HepG2 (cell line): ENCODE data around the gene USP7. TPM values are rescaled to one million over a fixed set of nuclear protein-coding genes. Genes with fewer than 3 reads are reported as not detected.

ENCODE experiments used
- HOXA9 ChIP-seq: sonication (generic); formaldehyde crosslinking; IDR thresholded peaks from 2 replicates; pipeline ENCODE4 v1.8.1; 2022; ENCODE audit warnings: missing genetic modification reagents, mild to moderate bottlenecking, moderate library complexity, borderline replicate concordance
- MATR3 ChIP-seq: sonication (generic); formaldehyde crosslinking; IDR thresholded peaks from 2 replicates; pipeline ENCODE4 v1.4.0; 2020; ENCODE audit warnings: missing genetic modification reagents
- NR2F6 ChIP-seq, 2 experiments: IDR thresholded peaks; 2 replicates each; pipeline ENCODE4 v1.6.1; 2016; ENCODE audit warnings: antibody characterized with exemption in 1 of 2, mild to moderate bottlenecking in 1 of 2
- RFXAP ChIP-seq: sonication (generic); formaldehyde crosslinking; IDR thresholded peaks from 2 replicates; pipeline ENCODE4 v1.4.0; 2020; ENCODE audit warnings: missing genetic modification reagents, borderline replicate concordance
- ZNF138 ChIP-seq: sonication (generic); formaldehyde crosslinking; IDR thresholded peaks from 2 replicates; pipeline ENCODE4 v1.5.0; 2020; ENCODE audit warnings: mild to moderate bottlenecking, low read depth, missing genetic modification reagents
- ZNF563 ChIP-seq: sonication (generic); formaldehyde crosslinking; IDR thresholded peaks from 2 replicates; pipeline ENCODE4 v1.8.0; 2022; ENCODE audit warnings: mild to moderate bottlenecking, moderate library complexity, missing genetic modification reagents
- ZNF891 ChIP-seq: sonication (generic); formaldehyde crosslinking; IDR thresholded peaks from 2 replicates; pipeline ENCODE4 v1.5.0; 2020; ENCODE audit warnings: mild to moderate bottlenecking, missing genetic modification reagents
- polyA plus RNA-seq, 8 experiments: library from polyadenylated mRNA; depleted of rRNA in 3 of 8; stranded (reverse) in 7 of 8; unstranded in 1 of 8; fragments of >200 nt; fragmentation: Illumina TruSeq in 4 of 8; extraction: Trizol in 4 of 8; gene quantifications; 2 replicates each; pipeline versions ENCODE4 v1.2.1 to v1.2.3, GENCODE V29; 2011 to 2016; ENCODE audit warnings: low read depth in 4 of 8, missing spikeins in 1 of 8, mixed read lengths in 1 of 8; ENCODE audit not compliant: insufficient read depth in 1 of 8
- total RNA-seq, 5 experiments: library from RNA; depleted of rRNA; stranded (reverse); fragments of >200 nt; fragmentation: Illumina TruSeq; extraction: Trizol; gene quantifications; 2 replicates each; pipeline ENCODE4 v1.2.3, GENCODE V29; 2016; ENCODE audit warnings: low read depth in 1 of 5
- TF ChIP-seq, protein P1 (sequence below), 2 experiments: fragments of 450-650 bp in 1 of 2; sonication (generic) in 1 of 2; formaldehyde crosslinking in 1 of 2; IDR thresholded peaks; 2 replicates each; pipeline versions ENCODE4 v1.6.1 to v1.8.0; 2016 to 2022; ENCODE audit warnings: antibody characterized with exemption in 1 of 2, mild to moderate bottlenecking in 1 of 2, missing genetic modification reagents in 1 of 2
- TF ChIP-seq, protein P2 (sequence below): sonication (generic); formaldehyde crosslinking; IDR thresholded peaks from 2 replicates; pipeline ENCODE4 v1.8.0; 2022; ENCODE audit warnings: mild to moderate bottlenecking, missing genetic modification reagents, moderate library complexity
- TF ChIP-seq, protein P3 (sequence below): sonication (generic); formaldehyde crosslinking; conservative IDR thresholded peaks from 2 replicates; pipeline ENCODE4 v1.4.0; 2020; ENCODE audit warnings: missing genetic modification reagents
- TF ChIP-seq, protein P4 (sequence below): sonication (generic); formaldehyde crosslinking; IDR thresholded peaks from 2 replicates; pipeline ENCODE4 v1.4.0; 2020; ENCODE audit warnings: missing genetic modification reagents, borderline replicate concordance

USP7 gene
- total and polyA plus RNA-seq, 2 of the 13 experiments (the other 11 are each of a cell fraction or from before 2014, with no cell fraction given) = 52.5 to 173 TPM

DNA sequence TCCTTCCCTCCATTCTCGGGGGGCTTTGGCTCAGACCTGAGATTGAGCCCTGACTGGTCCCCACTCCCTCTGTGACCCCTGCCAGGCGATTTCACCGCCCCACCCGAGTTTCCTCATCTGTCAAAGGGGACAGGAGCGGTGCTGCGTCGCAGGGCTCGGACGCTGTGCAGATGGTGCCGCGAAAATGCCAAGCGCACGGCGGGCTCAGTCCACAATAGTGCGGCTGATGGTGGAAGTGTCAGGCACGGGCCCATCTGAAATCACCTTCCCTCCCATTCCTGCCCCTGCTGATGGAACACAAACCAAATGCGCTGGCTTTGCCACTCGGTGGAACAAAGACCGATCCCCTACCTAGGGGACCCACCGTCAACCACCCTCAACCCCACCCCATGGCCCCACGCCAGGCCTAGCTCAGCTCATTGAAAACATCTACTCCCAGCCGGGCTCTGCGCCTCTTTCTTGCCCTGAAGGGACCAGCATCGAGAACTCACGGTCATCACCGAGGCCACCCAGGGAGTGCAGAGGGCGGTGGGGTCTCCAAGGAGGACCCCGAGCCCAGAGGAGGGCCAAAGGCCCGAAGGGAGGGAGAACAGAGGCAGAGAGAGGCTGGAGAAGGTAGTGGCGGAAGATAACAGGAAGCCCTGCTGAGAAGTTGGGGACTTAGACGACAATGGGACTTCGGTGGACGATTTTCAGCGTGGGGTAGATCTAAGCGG, 96.3 kb downstream of the USP7 start (continued):
- TF ChIP-seq, protein P1, sequence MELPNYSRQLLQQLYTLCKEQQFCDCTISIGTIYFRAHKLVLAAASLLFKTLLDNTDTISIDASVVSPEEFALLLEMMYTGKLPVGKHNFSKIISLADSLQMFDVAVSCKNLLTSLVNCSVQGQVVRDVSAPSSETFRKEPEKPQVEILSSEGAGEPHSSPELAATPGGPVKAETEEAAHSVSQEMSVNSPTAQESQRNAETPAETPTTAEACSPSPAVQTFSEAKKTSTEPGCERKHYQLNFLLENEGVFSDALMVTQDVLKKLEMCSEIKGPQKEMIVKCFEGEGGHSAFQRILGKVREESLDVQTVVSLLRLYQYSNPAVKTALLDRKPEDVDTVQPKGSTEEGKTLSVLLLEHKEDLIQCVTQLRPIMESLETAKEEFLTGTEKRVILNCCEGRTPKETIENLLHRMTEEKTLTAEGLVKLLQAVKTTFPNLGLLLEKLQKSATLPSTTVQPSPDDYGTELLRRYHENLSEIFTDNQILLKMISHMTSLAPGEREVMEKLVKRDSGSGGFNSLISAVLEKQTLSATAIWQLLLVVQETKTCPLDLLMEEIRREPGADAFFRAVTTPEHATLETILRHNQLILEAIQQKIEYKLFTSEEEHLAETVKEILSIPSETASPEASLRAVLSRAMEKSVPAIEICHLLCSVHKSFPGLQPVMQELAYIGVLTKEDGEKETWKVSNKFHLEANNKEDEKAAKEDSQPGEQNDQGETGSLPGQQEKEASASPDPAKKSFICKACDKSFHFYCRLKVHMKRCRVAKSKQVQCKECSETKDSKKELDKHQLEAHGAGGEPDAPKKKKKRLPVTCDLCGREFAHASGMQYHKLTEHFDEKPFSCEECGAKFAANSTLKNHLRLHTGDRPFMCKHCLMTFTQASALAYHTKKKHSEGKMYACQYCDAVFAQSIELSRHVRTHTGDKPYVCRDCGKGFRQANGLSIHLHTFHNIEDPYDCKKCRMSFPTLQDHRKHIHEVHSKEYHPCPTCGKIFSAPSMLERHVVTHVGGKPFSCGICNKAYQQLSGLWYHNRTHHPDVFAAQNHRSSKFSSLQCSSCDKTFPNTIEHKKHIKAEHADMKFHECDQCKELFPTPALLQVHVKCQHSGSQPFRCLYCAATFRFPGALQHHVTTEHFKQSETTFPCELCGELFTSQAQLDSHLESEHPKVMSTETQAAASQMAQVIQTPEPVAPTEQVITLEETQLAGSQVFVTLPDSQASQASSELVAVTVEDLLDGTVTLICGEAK (IDR thresholded peaks at IDR 0.05) = no peak
- TF ChIP-seq, protein P1 (CRISPR knock-in tag; IDR thresholded peaks at IDR 0.05) = peak; percentile 75; the same call in 1 of the 2 replicates
- no peak for TF ChIP-seq RFXAP (CRISPR knock-in tag)
- TF ChIP-seq, protein P2, sequence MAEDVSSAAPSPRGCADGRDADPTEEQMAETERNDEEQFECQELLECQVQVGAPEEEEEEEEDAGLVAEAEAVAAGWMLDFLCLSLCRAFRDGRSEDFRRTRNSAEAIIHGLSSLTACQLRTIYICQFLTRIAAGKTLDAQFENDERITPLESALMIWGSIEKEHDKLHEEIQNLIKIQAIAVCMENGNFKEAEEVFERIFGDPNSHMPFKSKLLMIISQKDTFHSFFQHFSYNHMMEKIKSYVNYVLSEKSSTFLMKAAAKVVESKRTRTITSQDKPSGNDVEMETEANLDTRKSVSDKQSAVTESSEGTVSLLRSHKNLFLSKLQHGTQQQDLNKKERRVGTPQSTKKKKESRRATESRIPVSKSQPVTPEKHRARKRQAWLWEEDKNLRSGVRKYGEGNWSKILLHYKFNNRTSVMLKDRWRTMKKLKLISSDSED (CRISPR knock-in tag) = no peak
- no peak for TF ChIP-seq ZNF563
- no peak for TF ChIP-seq NR2F6 (IDR thresholded peaks at IDR 0.05)
- TF ChIP-seq NR2F6 (CRISPR knock-in tag; IDR thresholded peaks at IDR 0.05) = no peak
- TF ChIP-seq HOXA9 = no peak
- TF ChIP-seq, protein P3, sequence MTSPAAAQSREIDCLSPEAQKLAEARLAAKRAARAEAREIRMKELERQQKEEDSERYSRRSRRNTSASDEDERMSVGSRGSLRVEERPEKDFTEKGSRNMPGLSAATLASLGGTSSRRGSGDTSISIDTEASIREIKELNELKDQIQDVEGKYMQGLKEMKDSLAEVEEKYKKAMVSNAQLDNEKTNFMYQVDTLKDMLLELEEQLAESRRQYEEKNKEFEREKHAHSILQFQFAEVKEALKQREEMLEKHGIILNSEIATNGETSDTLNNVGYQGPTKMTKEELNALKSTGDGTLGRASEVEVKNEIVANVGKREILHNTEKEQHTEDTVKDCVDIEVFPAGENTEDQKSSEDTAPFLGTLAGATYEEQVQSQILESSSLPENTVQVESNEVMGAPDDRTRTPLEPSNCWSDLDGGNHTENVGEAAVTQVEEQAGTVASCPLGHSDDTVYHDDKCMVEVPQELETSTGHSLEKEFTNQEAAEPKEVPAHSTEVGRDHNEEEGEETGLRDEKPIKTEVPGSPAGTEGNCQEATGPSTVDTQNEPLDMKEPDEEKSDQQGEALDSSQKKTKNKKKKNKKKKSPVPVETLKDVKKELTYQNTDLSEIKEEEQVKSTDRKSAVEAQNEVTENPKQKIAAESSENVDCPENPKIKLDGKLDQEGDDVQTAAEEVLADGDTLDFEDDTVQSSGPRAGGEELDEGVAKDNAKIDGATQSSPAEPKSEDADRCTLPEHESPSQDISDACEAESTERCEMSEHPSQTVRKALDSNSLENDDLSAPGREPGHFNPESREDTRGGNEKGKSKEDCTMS (CRISPR knock-in tag) = no peak
- TF ChIP-seq MATR3 (CRISPR knock-in tag) = no peak
- TF ChIP-seq, protein P4, sequence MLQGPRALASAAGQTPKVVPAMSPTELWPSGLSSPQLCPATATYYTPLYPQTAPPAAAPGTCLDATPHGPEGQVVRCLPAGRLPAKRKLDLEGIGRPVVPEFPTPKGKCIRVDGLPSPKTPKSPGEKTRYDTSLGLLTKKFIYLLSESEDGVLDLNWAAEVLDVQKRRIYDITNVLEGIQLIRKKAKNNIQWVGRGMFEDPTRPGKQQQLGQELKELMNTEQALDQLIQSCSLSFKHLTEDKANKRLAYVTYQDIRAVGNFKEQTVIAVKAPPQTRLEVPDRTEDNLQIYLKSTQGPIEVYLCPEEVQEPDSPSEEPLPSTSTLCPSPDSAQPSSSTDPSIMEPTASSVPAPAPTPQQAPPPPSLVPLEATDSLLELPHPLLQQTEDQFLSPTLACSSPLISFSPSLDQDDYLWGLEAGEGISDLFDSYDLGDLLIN = 0 out of 2 replicates have a peak, but pooled peaks have one; percentile 37
- TF ChIP-seq ZNF138 (CRISPR knock-in tag) = no peak
- TF ChIP-seq ZNF891 (CRISPR knock-in tag) = no peak
